ENCODE data around the gene RAB26. TPM values are rescaled to one million over a fixed set of nuclear protein-coding genes. Genes with fewer than 3 reads are reported as not detected.
"Not testable (repeated sequence)": the region's sequence is repeated elsewhere in the genome, so short reads cannot be mapped to it uniquely, and the experiment has no call there.

Gene RAB26
- polyA plus RNA-seq, 4 donors: 11.9 to 31.9 (median 23.7) TPM

- not testable (repeated sequence) for FAIRE-seq; H3K27ac ChIP-seq (ENCODE audit: low read depth in 1 of 3, low read length in 2 of 3); H3K4me3 ChIP-seq (ENCODE audit: low read depth in 1 of 3, low read length in 3 of 3); H3K4me1 ChIP-seq (ENCODE audit: control insufficient read depth in 3 of 3, insufficient read depth in 2 of 3, low read depth in 1 of 3, low read length in 2 of 3); DNase-seq
- Histone ChIP-seq H3K27me3 (ENCODE audit: control insufficient read depth in 3 of 3, insufficient read depth in 3 of 3, low read length in 3 of 3) (peaks cover 2 to 27% (median 5%) of the 10 kb centered on the region in 3 donors), H3K9me3 (ENCODE audit: control insufficient read depth in 2 of 2, insufficient read depth in 1 of 2, low read depth in 1 of 2, low read length in 1 of 2) (peaks cover 0 to 11% of the 10 kb centered on the region in 2 donors), H3K36me3 (ENCODE audit: control insufficient read depth in 3 of 3, insufficient read depth in 2 of 3, low read depth in 1 of 3, low read length in 3 of 3) (peaks cover 0 to 19% (median 2%) of the 10 kb centered on the region in 3 donors)
- WGBS, 3 donors: 93 to 99% (median 93%) methylated on average over 8 of the region's 8 CpGs
Observed at GRCh38 chr16:2203119-2203688, 54.8 kb downstream of the RAB26 start.

Other genes starting within 250 kb of the RAB26 start
- gene HS3ST6, start 230.2 kb upstream of the RAB26 start, polyA plus RNA-seq: under 1 TPM in 1 of 4 donors, not detected in 3; 0.04 TPM
- 100 to 1,000 TPM in 1 of 4 donors, 10 to 100 TPM in 3; 50.6 to 105 (median 62.0) TPM for gene MSRB1, start 205.4 kb upstream of the RAB26 start, polyA plus RNA-seq
- gene RPL3L, start 193.9 kb upstream of the RAB26 start, polyA plus RNA-seq: 1 to 10 TPM in 1 of 4 donors, under 1 TPM in 2, not detected in 1; 0.38 to 1.1 (median 0.67) TPM
- 100 to 1,000 TPM; 132 to 544 (median 376) TPM for gene NDUFB10, start 189.1 kb upstream of the RAB26 start, polyA plus RNA-seq
- 1,000 to 10,000 TPM; 1,075 to 4,112 (median 2,558) TPM for gene RPS2, start 183.8 kb upstream of the RAB26 start, polyA plus RNA-seq
- under 1 TPM in 2 of 4 donors, not detected in 2; 0.09 to 0.18 TPM for gene RNF151, start 181.8 kb upstream of the RAB26 start, polyA plus RNA-seq
- gene TBL3, start 176.6 kb upstream of the RAB26 start, polyA plus RNA-seq: 10 to 100 TPM; 34.1 to 49.7 (median 45.6) TPM
- 10 to 100 TPM in 2 of 4 donors, 1 to 10 TPM in 2; 3.1 to 30.5 (median 10.8) TPM for gene NOXO1, start 167.2 kb upstream of the RAB26 start, polyA plus RNA-seq
- 100 to 1,000 TPM in 2 of 4 donors, 10 to 100 TPM in 2; 50.4 to 261 (median 94.7) TPM for gene GFER, start 164.4 kb upstream of the RAB26 start, polyA plus RNA-seq
- gene SYNGR3, start 158.7 kb upstream of the RAB26 start, polyA plus RNA-seq: 1 to 10 TPM in 2 of 4 donors, under 1 TPM in 2; 0.45 to 5.4 (median 0.92) TPM
- 10 to 100 TPM; 26.7 to 51.9 (median 29.7) TPM for gene ZNF598, start 138.8 kb upstream of the RAB26 start, polyA plus RNA-seq
- 1 to 10 TPM in 1 of 4 donors, under 1 TPM in 2, not detected in 1; 0.48 to 9.0 (median 0.81) TPM for gene NPW, start 128.8 kb upstream of the RAB26 start, polyA plus RNA-seq
- 10 to 100 TPM; 15.7 to 76.1 (median 42.9) TPM for gene NHERF2, start 121.7 kb upstream of the RAB26 start, polyA plus RNA-seq
- 10 to 100 TPM; 13.0 to 27.6 (median 18.5) TPM for gene NTHL1, start 100.8 kb upstream of the RAB26 start, polyA plus RNA-seq
- gene TSC2, start 100.6 kb upstream of the RAB26 start, polyA plus RNA-seq: 10 to 100 TPM; 35.1 to 75.9 (median 60.1) TPM
- 10 to 100 TPM; 10.5 to 42.2 (median 26.7) TPM for gene PKD1, start 12.7 kb upstream of the RAB26 start, polyA plus RNA-seq
- gene TRAF7, start 7.2 kb downstream of the RAB26 start, polyA plus RNA-seq: 10 to 100 TPM; 47.6 to 73.4 (median 64.1) TPM
- gene CASKIN1, start 48.0 kb downstream of the RAB26 start, polyA plus RNA-seq: 1 to 10 TPM in 1 of 4 donors, under 1 TPM in 3; 0.27 to 1.1 (median 0.51) TPM
- gene MLST8, start 56.8 kb downstream of the RAB26 start, polyA plus RNA-seq: 10 to 100 TPM; 41.5 to 68.7 (median 62.7) TPM
- gene BRICD5, start 62.2 kb downstream of the RAB26 start, polyA plus RNA-seq: 10 to 100 TPM in 1 of 4 donors, 1 to 10 TPM in 3; 1.6 to 84.1 (median 8.6) TPM
- 10 to 100 TPM; 11.1 to 16.2 (median 13.4) TPM for gene PGP, start 66.2 kb downstream of the RAB26 start, polyA plus RNA-seq
- 10 to 100 TPM; 16.5 to 37.1 (median 22.8) TPM for gene E4F1, start 75.0 kb downstream of the RAB26 start, polyA plus RNA-seq
- gene DNASE1L2, start 87.8 kb downstream of the RAB26 start, polyA plus RNA-seq: 1 to 10 TPM in 2 of 4 donors, under 1 TPM in 2; 0.55 to 3.8 (median 1.4) TPM
- gene ECI1, start 103.0 kb downstream of the RAB26 start, polyA plus RNA-seq: 100 to 1,000 TPM in 3 of 4 donors, 10 to 100 TPM in 1; 86.1 to 246 (median 166) TPM
- gene RNPS1, start 119.5 kb downstream of the RAB26 start, polyA plus RNA-seq: 100 to 1,000 TPM in 3 of 4 donors, 10 to 100 TPM in 1; 91.7 to 166 (median 138) TPM
- gene ABCA3, start 192.1 kb downstream of the RAB26 start, polyA plus RNA-seq: 1 to 10 TPM; 1.1 to 4.7 (median 1.8) TPM